Activated CD4-positive, alpha-beta T cell treated with anti-CD3 and anti-CD28 coated beads for 36 hours (primary cell): Measurements from ENCODE around the gene GH1. TPM values are rescaled to one million over a fixed set of nuclear protein-coding genes. Genes with fewer than 3 reads are reported as not detected.
"Not testable (repeated sequence)": the region's sequence is repeated elsewhere in the genome, so short reads cannot be mapped to it uniquely, and the experiment has no call there.

Experiments
- ATAC-seq: fragments of 200-7000 bp; cut with Tn5 transposase; one replicate; pipeline ENCODE4 v1.10.0; 2021; ENCODE audit warnings: mild to moderate bottlenecking, moderate library complexity
- CTCF ChIA-PET: fragments of 350-600 bp; sonication (Branson Sonifier 250); formaldehyde crosslinking; loops from one replicate; lab custom pipeline; 2021; ENCODE audit warnings: antibody characterized with exemption; lab: Charles Lee
- POLR2A ChIA-PET: fragments of 350-600 bp; sonication (Branson Sonifier 250); formaldehyde crosslinking; loops from one replicate; lab custom pipeline; 2021; ENCODE audit warnings: antibody characterized with exemption, inconsistent platforms; lab: Charles Lee
- DNase-seq: peaks from one replicate; pipeline ENCODE4 v3.0.0-alpha.2; 2020
- H3K27ac Mint-ChIP-seq: one replicate; pipeline ENCODE4 v1.8.0; 2021; ENCODE audit warnings: mixed read lengths
- H3K27me3 Mint-ChIP-seq: one replicate; pipeline ENCODE4 v1.8.0; 2021; ENCODE audit warnings: mixed read lengths
- H3K36me3 Mint-ChIP-seq: one replicate; pipeline ENCODE4 v1.8.0; 2021; ENCODE audit warnings: low read depth, mixed read lengths
- H3K4me1 Mint-ChIP-seq: one replicate; pipeline ENCODE4 v1.8.0; 2021; ENCODE audit warnings: mixed read lengths
- H3K4me3 Mint-ChIP-seq: one replicate; pipeline ENCODE4 v1.8.0; 2021; ENCODE audit warnings: mild to moderate bottlenecking, moderate library complexity, mixed read lengths
- H3K9me3 Mint-ChIP-seq: one replicate; pipeline ENCODE4 v1.8.0; 2021; ENCODE audit warnings: low read depth, mixed read lengths
- intact Hi-C, 2 experiments: fragments of 100-400 bp; cut with DNase I in 1 of 2; cut with micrococcal nuclease in 1 of 2; formaldehyde crosslinking; loops; one replicate each; pipeline versions ENCODE4 v1.14.2 to v1.15.1; 2022 to 2024; cut with DNase I, micrococcal nuclease
- total RNA-seq, 2 experiments: library from RNA; stranded (reverse); gene quantifications; one replicate each; pipeline ENCODE4 v1.2.3, GENCODE V29; 2021

Gene GH1
- total RNA-seq, 2 experiments from 2014 or later = 0.28 TPM; not detected in 1

- Mint-ChIP-seq H3K9me3 (no peaks in the 10 kb centered on the region), H3K36me3 (no peaks in the 10 kb centered on the region), H3K27ac (no peak within 1 kb of the TSS), H3K27me3 (no peaks in the 10 kb centered on the region), H3K4me3 (no peak within 1 kb of the TSS), H3K4me1 (no peaks in the 10 kb centered on the region)
- CTCF ChIA-PET = interaction anchor here (0.7 to 2.4 kb wide), 21 partner anchors 8 to 371 kb away, joined by 3 to 7 read pairs (median 4); partner anchors contain the start of gene ICAM2
- ATAC-seq (no peak), DNase-seq (no peak)
- POLR2A ChIA-PET = no interaction called here
- intact Hi-C loops = loop anchor here (2.0 to 10.0 kb wide), 3 partner anchors 222 to 374 kb away; no protein-coding TSS in a partner anchor
These were observed 7.5 kb downstream of the GH1 start, which contains the start of gene CSHL1 for GRCh38 chr17:63911041-63911635. Gene CSHL1, minus strand, starts transcription at chr17:63911258. Its CDS starts 62 bp downstream, at chr17:63911196.

DNA sequence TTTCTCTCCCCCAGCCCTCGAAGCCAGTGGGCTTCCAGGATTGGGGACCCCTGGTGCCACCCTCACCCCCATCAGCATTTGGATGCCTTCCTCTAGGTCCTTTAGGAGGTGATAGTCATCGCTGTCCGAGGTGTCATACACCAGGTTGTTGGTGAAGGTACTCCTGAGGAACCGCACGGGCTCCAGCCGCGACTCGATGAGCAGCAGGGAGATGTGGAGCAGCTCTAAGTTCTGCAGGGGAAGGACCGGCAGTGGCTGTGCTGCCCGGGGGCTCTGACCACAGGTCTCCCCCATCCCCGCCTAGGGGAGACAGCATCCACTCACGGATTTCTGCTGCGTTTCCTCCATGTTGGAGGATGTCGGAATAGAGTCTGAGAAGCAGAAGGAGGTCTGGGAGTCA lies 8.5 kb downstream of the GH1 start:
- ATAC-seq (no peak), DNase-seq (no peak)
- no peak overlapping the region for H3K4me3 Mint-ChIP-seq
- H3K9me3 Mint-ChIP-seq = no peaks in the 10 kb centered on the region
- intact Hi-C loops = loop anchor here (2.0 to 10.0 kb wide), 3 partner anchors 223 to 375 kb away; no protein-coding TSS in a partner anchor
- no peak overlapping the region for H3K27ac Mint-ChIP-seq
- H3K36me3 Mint-ChIP-seq = no peaks in the 10 kb centered on the region
- ChIA-PET CTCF (interaction anchor here (0.7 to 2.2 kb wide), 5 partner anchors 24 to 308 kb away, joined by 3 to 5 read pairs (median 3); no protein-coding TSS in a partner anchor), POLR2A (no interaction called here)
- H3K27me3 Mint-ChIP-seq = no peaks in the 10 kb centered on the region
- no peaks in the 10 kb centered on the region for H3K4me1 Mint-ChIP-seq

GRCh38 chr17:63909586-63909985 lies 9.1 kb downstream of the GH1 start:
- H3K9me3 Mint-ChIP-seq, POLR2A ChIA-PET, H3K27ac Mint-ChIP-seq, H3K4me1 Mint-ChIP-seq, H3K36me3 Mint-ChIP-seq, ATAC-seq, H3K27me3 Mint-ChIP-seq, DNase-seq, H3K4me3 Mint-ChIP-seq, intact Hi-C loops: not testable (repeated sequence)
- CTCF ChIA-PET = interaction anchor here (1.2 kb wide), 1 partner anchor 117 kb away, joined by 3 read pairs; no protein-coding TSS in a partner anchor

DNA sequence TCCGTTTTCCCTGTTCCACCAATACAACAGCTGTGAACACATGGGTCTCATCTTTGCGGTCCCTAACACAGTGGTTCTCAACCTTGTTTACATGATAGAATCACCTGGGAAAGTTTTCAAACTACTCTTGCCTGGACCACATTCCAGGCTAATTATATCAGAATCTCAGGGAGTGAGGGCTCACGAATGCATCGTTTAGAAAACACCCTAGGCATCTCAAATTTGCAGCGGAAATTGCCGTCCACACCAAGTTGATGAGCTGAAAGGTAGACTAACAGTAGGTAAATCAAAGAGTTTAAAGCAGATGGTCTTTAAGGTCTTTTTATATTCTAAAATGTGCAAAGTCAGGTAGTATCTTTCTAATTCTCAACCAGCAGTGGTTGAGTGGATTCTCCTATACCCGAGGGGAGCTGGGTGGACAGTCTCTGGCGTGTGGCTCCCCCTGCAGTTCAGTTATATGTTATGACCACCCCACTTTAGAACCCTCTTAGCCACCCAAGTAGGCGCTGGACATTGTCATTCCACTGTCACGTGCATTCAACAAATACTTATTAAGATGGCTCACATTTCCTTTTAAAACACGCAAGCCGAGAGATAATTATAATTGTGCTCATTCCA lies 11.4 kb downstream of the GH1 start:
- H3K27me3 Mint-ChIP-seq, H3K4me3 Mint-ChIP-seq, H3K36me3 Mint-ChIP-seq, POLR2A ChIA-PET, H3K27ac Mint-ChIP-seq, H3K4me1 Mint-ChIP-seq, H3K9me3 Mint-ChIP-seq, intact Hi-C loops: not testable (repeated sequence)
- CTCF ChIA-PET = interaction anchor here (0.9 to 1.9 kb wide), 10 partner anchors 9 to 375 kb away, joined by 3 to 6 read pairs (median 4); partner anchors contain the start of gene GH1
- ATAC-seq (peak; percentile 58), DNase-seq (peak; percentile 56)

DNA sequence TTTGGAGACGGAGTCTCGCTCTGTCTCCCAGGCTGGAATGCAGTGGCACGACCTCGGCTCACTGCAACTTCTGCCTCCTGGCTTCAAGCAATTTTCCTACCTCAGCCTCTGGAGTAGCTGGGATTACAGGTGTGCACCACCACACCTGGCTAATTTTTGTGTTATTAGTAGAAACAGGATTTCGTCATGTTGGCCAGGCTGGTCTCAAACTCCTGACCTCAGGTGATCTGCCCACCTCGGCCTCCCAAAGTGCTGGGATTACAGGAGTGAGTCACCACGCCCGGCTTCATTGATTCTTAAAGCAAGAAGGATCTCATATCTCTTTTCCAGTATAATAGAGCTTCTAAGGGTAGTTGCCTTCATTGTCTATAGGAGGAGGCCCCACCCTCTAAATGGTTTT lies 13.8 kb downstream of the GH1 start:
- H3K27me3 Mint-ChIP-seq, H3K27ac Mint-ChIP-seq, DNase-seq, H3K4me1 Mint-ChIP-seq, POLR2A ChIA-PET, H3K9me3 Mint-ChIP-seq, H3K36me3 Mint-ChIP-seq, ATAC-seq, intact Hi-C loops, H3K4me3 Mint-ChIP-seq: not testable (repeated sequence)
- CTCF ChIA-PET = interaction anchor here (0.6 to 2.3 kb wide), 6 partner anchors 14 to 341 kb away, joined by 3 to 8 read pairs (median 3); partner anchors contain the start of gene GH1

- POLR2A ChIA-PET, H3K4me3 Mint-ChIP-seq, H3K27me3 Mint-ChIP-seq, intact Hi-C loops, H3K9me3 Mint-ChIP-seq, H3K27ac Mint-ChIP-seq, H3K36me3 Mint-ChIP-seq: not testable (repeated sequence)
- CTCF ChIA-PET = interaction anchor here (0.6 to 3.8 kb wide), 11 partner anchors 8 to 404 kb away, joined by 3 to 10 read pairs (median 4); partner anchors contain the start of gene GH1
- peaks cover 15% of the 10 kb centered on the region for H3K4me1 Mint-ChIP-seq
- ATAC-seq = peak; percentile 71
- peak; percentile 27 for DNase-seq
These were observed 14.8 kb downstream of the GH1 start for GRCh38 chr17:63903787-63904201.

- H3K27me3 Mint-ChIP-seq, intact Hi-C loops, ATAC-seq, H3K9me3 Mint-ChIP-seq, DNase-seq, H3K36me3 Mint-ChIP-seq, H3K27ac Mint-ChIP-seq, POLR2A ChIA-PET, H3K4me3 Mint-ChIP-seq: not testable (repeated sequence)
- H3K4me1 Mint-ChIP-seq = peaks cover 18% of the 10 kb centered on the region
- CTCF ChIA-PET = interaction anchor here (0.6 to 3.8 kb wide), 15 partner anchors 12 to 357 kb away, joined by 3 to 11 read pairs (median 4); partner anchors contain the start of gene CD79B
These were observed 16.7 kb downstream of the GH1 start for GRCh38 chr17:63901971-63902370.

GRCh38 chr17:63898899-63899798 lies 19.5 kb downstream of the GH1 start:
- H3K4me3 Mint-ChIP-seq, H3K9me3 Mint-ChIP-seq, intact Hi-C loops, H3K27ac Mint-ChIP-seq, POLR2A ChIA-PET, H3K27me3 Mint-ChIP-seq, H3K36me3 Mint-ChIP-seq: not testable (repeated sequence)
- DNase-seq (peak; percentile 66), ATAC-seq (peak; percentile 89)
- CTCF ChIA-PET = interaction anchor here (0.6 to 2.2 kb wide), 4 partner anchors 8 to 114 kb away, joined by 3 to 6 read pairs (median 4); no protein-coding TSS in a partner anchor
- peaks cover 18% of the 10 kb centered on the region for H3K4me1 Mint-ChIP-seq

DNA sequence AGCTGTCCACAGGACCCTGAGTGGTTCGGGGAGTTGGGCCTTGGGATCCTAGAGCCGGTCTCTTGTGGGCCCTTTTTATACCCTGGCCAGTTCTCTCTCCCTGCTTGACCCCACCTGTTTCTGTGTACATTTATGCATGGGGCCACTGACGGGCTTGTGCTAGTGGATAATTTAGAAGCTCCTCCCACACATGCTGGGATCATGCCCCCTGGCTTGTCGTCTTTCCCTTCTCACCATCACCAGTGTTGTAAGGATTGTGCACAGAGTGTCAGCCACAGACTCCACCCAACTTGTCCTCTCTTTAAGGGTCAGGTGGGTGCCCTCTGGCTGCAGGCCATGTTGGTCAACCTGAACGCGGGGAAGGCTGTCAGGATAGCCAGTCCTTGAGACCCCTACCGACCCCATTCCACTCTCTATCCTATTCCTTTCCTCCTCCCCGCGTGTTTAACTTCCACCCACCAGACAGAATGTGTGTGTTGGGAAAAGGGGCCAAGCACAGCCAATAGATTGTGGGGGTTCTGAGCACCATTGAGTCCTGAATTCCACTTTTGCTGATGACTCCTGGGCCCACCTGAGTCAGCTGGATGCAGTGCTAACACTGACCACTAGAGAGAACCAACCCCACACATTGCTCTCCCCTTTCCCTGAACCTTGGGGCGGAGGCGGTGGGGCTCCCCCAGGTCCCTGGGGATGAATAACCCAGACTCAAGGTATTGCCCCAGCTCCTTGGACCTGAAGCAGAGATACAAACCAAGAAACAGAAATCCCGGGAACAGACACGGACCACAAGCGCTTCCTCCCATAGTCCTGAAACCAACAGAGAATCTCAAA lies 21.9 kb downstream of the GH1 start, which contains the start of gene CSH1:
CSH1 (minus strand) TSS at position 51 of the 831 bp plus-strand sequence. CDS start 63 bp downstream, outside the sequence.
- ATAC-seq, CTCF ChIA-PET: not testable (repeated sequence)

DNA sequence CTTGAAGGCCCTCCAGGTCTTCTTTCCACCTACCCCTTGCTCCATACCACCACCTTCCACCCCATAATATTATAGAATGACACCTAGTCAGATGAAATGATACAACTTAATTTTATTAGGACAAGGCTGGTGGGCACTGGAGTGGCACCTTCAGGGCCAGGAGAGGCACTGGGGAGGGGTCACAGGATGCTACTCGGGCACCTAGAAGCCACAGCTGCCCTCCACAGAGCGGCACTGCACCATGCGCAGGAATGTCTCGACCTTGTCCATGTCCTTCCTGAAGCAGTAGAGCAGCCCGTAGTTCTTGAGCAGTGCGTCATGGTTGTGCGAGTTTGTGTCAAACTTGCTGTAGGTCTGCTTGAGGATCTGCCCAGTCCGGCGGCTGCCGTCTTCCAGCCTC lies 23.8 kb downstream of the GH1 start:
- H3K36me3 Mint-ChIP-seq, ATAC-seq, intact Hi-C loops, H3K27me3 Mint-ChIP-seq, POLR2A ChIA-PET, H3K27ac Mint-ChIP-seq, H3K4me3 Mint-ChIP-seq, DNase-seq, H3K9me3 Mint-ChIP-seq, CTCF ChIA-PET: not testable (repeated sequence)
- H3K4me1 Mint-ChIP-seq = peaks cover 12% of the 10 kb centered on the region

More for the DNA sequence above, 21.9 kb downstream of the GH1 start, which contains the start of gene CSH1:
- H3K9me3 Mint-ChIP-seq, H3K27ac Mint-ChIP-seq, intact Hi-C loops, H3K4me3 Mint-ChIP-seq, H3K36me3 Mint-ChIP-seq, POLR2A ChIA-PET, H3K27me3 Mint-ChIP-seq, DNase-seq: not testable (repeated sequence)
- H3K4me1 Mint-ChIP-seq = peaks cover 14% of the 10 kb centered on the region
